ENCODE measurements around the gene LPCAT1. TPM values are rescaled to one million over a fixed set of nuclear protein-coding genes. Genes with fewer than 3 reads are reported as not detected.

LPCAT1 gene
- total and polyA plus RNA-seq, 2 of the 13 experiments (the other 11 are each of a cell fraction or from before 2014, with no cell fraction given), result 29.8 to 90.6 TPM

- TF ChIP-seq ZMAT5 (CRISPR knock-in tag; IDR thresholded peaks at IDR 0.05; ENCODE audit: borderline replicate concordance, low read depth) (no peak), CEBPG (CRISPR knock-in tag; IDR thresholded peaks at IDR 0.05) (peak; percentile 77), CEBPB (IDR thresholded peaks at IDR 0.05; ENCODE audit: borderline replicate concordance, low read depth, low read length) (peak; percentile 78; the same call in 1 of the 2 replicates), SKI (IDR thresholded peaks at IDR 0.05; ENCODE audit: partially characterized antibody) (no peak), ZNF460 (CRISPR knock-in tag; IDR thresholded peaks at IDR 0.05; ENCODE audit: borderline replicate concordance) (no peak), EED (CRISPR knock-in tag; IDR thresholded peaks at IDR 0.05) (no peak)
- TF ChIP-seq, protein P1, sequence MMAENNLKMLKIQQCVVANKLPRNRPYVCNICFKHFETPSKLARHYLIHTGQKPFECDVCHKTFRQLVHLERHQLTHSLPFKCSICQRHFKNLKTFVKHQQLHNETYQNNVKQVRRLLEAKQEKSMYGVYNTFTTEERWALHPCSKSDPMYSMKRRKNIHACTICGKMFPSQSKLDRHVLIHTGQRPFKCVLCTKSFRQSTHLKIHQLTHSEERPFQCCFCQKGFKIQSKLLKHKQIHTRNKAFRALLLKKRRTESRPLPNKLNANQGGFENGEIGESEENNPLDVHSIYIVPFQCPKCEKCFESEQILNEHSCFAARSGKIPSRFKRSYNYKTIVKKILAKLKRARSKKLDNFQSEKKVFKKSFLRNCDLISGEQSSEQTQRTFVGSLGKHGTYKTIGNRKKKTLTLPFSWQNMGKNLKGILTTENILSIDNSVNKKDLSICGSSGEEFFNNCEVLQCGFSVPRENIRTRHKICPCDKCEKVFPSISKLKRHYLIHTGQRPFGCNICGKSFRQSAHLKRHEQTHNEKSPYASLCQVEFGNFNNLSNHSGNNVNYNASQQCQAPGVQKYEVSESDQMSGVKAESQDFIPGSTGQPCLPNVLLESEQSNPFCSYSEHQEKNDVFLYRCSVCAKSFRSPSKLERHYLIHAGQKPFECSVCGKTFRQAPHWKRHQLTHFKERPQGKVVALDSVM (CRISPR knock-in tag; IDR thresholded peaks at IDR 0.05), result no peak
- ChIA-PET CTCF (ENCODE audit: low intra/inter-chr PET ratio, low total read pairs) (no interaction called here), POLR2A (interaction anchor here (0.6 to 1.2 kb wide), 3 partner anchors 13 to 31 kb away, joined by 3 to 8 read pairs (median 3); no protein-coding TSS in a partner anchor)
- DNase-seq (ENCODE audit: low spot score) (no peak), FAIRE-seq (no peak), ATAC-seq (peak; percentile 18; the same call in 1 of the 3 replicates)
- in situ Hi-C loops (cut with HindIII; ENCODE audit: extremely low pct_ligation_motif_present, low pct_unique_long_range_greater_than_20kb) (no loop called here), intact Hi-C loops (cut with micrococcal nuclease; ENCODE audit: unreplicated experiment) (no loop called here)
- H3K4me1 ChIP-seq (ENCODE audit: insufficient read depth, low read length), result peaks cover 23% of the 10 kb centered on the region
- no peaks in the 10 kb centered on the region for H3K9me3 ChIP-seq (ENCODE audit: low read length)
- H4K20me1 ChIP-seq (ENCODE audit: insufficient read depth, low read length), result no peaks in the 10 kb centered on the region
- H3K79me2 ChIP-seq (ENCODE audit: insufficient read depth, low read length), result no peaks in the 10 kb centered on the region
- 19% methylated on average over 8 of the region's 8 CpGs for WGBS (ENCODE audit: low lambda C conversion rate)
- no peak overlapping the region; the same call in 1 of the 2 replicates for H3K9ac ChIP-seq (ENCODE audit: insufficient read depth, low read depth, low read length)
- no peaks in the 10 kb centered on the region for H3K36me3 ChIP-seq (replicated peaks in 1 of 2; ENCODE audit: control insufficient read depth in 1 of 2, insufficient read depth in 2 of 2, low read length in 2 of 2)
- peak overlapping the region; percentile 43 to 79 (median 51); a peak in 5 of 6 replicates for H3K4me3 ChIP-seq (replicated peaks in 1 of 3; ENCODE audit: insufficient read depth in 1 of 3, low read depth in 2 of 3, low read length in 3 of 3)
- no peaks in the 10 kb centered on the region for H3K27me3 ChIP-seq (ENCODE audit: control insufficient read depth in 1 of 2, insufficient read depth in 2 of 2, low read length in 2 of 2)
- no peak overlapping the region for H3K27ac ChIP-seq (ENCODE audit: extremely low read length, insufficient read depth, low read length)
- BruUV-seq (replicated peaks), result no TSS peak
- peak overlapping the region; percentile 73 for H3K4me2 ChIP-seq (ENCODE audit: low read depth, low read length)
- H2AFZ ChIP-seq (ENCODE audit: low read length), result peak overlapping the region; percentile 55
Observed at GRCh38 chr5:1536871-1537602, 13.3 kb upstream of the LPCAT1 start.

All from HepG2 (cell line).